Thoracic aorta (tissue), 2 donors: ENCODE measurements around the gene SLAIN1. TPM values are rescaled to one million over a fixed set of nuclear protein-coding genes. Genes with fewer than 3 reads are reported as not detected.

Experiments used
- ATAC-seq: fragments of 150-250 bp; one replicate; pipeline ENCODE4 v1.8.0; 2017; ENCODE audit warnings: low read depth; ENCODE audit not compliant: insufficient number of reproducible peaks, low FRiP score
- DNase-seq: peaks from one replicate; pipeline ENCODE4 v3.0.0-alpha.2; 2020; ENCODE audit warnings: low spot score
- H3K27ac ChIP-seq, 2 donors: fragments of 200-600 bp; sonication (generic); 1 replicate in 1 of 2; 2 replicates in 1 of 2; pipeline ENCODE4 v1.5.1; 2016; ENCODE audit warnings: mild to moderate bottlenecking in 2 of 2, moderate library complexity in 2 of 2
- H3K27me3 ChIP-seq: fragments of 200-600 bp; sonication (generic); replicated peaks from 2 replicates; pipeline ENCODE4 v1.6.0; 2016; ENCODE audit warnings: mild to moderate bottlenecking; ENCODE audit not compliant: insufficient read depth
- H3K36me3 ChIP-seq: fragments of 200-600 bp; sonication (generic); one replicate; pipeline ENCODE4 v1.5.1; 2016
- H3K4me1 ChIP-seq, 2 donors: fragments of 200-600 bp; sonication (generic); 1 replicate in 1 of 2; 2 replicates in 1 of 2; pipeline versions ENCODE4 v1.5.1 to v1.6.0; 2016; ENCODE audit warnings: low read depth in 2 of 2, mild to moderate bottlenecking in 1 of 2; ENCODE audit not compliant: control insufficient read depth in 1 of 2
- H3K4me3 ChIP-seq: fragments of 200-600 bp; sonication (generic); 2 replicates; pipeline ENCODE4 v1.5.1; 2016; ENCODE audit warnings: mild to moderate bottlenecking
- H3K9me3 ChIP-seq: fragments of 200-600 bp; sonication (generic); 2 replicates; pipeline ENCODE4 v1.5.1; 2016
- CTCF ChIP-seq: fragments of 200-600 bp; sonication (generic); IDR thresholded peaks from one replicate; pipeline ENCODE4 v1.5.1; 2019; ENCODE audit warnings: antibody characterized with exemption
- total RNA-seq, 2 donors: library from RNA; depleted of rRNA; stranded (reverse); fragments of >200 nt; gene quantifications; one replicate each; pipeline versions ENCODE4 v1.1.0 to v1.2.3, GENCODE V29; 2016

The SLAIN1 gene
- total RNA-seq, 2 donors from 2014 or later: 10.5 to 12.9 TPM

DNA sequence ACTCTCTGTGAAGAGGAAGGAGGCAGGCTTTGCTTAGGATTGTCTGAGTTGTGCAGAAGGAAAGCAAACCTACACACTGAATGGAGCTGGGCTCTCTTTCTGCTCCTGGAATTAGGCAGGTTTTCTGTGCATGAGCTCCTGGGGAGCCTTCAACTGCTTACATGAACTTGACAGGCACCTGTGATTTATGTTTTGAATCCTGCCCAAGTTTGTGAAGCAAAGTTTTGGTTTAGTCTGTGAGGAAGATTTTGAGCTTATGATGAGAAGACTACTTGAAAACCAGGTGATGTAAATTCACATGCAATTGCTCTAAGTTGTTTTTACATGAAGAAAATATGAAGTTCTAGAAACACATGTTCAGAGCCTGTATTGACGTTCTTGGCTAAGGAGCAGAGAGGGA is 109.0 kb downstream of the SLAIN1 start:
- H3K27me3 ChIP-seq: no peaks in the 10 kb centered on the region
- no peak for ATAC-seq
- H3K36me3 ChIP-seq: no peaks in the 10 kb centered on the region
- DNase-seq: no peak
- no peak overlapping the region for H3K27ac ChIP-seq
- H3K4me3 ChIP-seq: no peak overlapping the region
- no peaks in the 10 kb centered on the region for H3K9me3 ChIP-seq
- no peak for TF ChIP-seq CTCF
- H3K4me1 ChIP-seq: no peaks in the 10 kb centered on the region

DNA sequence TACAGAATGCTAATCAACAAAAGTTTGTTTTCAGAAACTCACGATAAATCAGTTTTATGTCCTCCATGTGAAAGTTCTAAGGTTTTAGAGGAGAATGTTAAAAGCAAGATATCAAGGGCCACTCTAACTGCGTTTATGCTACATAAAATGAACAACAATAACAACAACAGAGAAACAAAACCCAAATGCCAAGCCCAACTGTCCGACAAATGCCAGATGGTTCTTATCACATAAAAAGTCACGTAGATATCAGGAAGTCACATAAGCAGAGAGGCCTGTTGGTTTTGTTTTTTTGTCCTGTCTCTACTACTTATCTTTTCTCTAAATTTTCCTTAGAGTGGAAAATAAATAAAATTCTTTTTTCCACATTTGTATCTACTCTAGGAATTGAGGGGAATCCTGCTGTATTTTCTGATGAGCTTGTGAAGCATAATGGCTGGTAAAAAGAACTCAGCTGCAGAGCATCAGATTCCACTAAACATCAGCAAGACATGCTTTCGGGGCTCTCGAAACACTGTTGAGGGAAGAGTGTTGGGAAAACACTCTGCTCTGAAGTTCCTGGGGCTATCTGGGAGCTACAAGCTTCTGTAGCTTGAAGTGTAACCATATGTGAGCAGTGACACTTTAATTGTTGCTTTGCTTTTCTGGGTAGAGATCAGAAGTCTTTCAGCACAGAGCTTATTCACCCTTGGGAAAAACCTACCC is 110.1 kb downstream of the SLAIN1 start:
- Histone ChIP-seq H3K4me1 (no peaks in the 10 kb centered on the region), H3K36me3 (no peaks in the 10 kb centered on the region), H3K4me3 (no peak overlapping the region), H3K27ac (no peak overlapping the region), H3K27me3 (no peaks in the 10 kb centered on the region), H3K9me3 (no peaks in the 10 kb centered on the region)
- ATAC-seq (no peak), DNase-seq (no peak)
- no peak for TF ChIP-seq CTCF

- Histone ChIP-seq H3K27me3 (no peaks in the 10 kb centered on the region), H3K4me3 (no peak overlapping the region), H3K36me3 (no peaks in the 10 kb centered on the region), H3K4me1 (no peaks in the 10 kb centered on the region), H3K27ac (no peak overlapping the region), H3K9me3 (no peaks in the 10 kb centered on the region)
- DNase-seq: no peak
- TF ChIP-seq CTCF: no peak
- ATAC-seq: no peak
These were observed 112.9 kb downstream of the SLAIN1 start for GRCh38 chr13:77810430-77810829.

DNA sequence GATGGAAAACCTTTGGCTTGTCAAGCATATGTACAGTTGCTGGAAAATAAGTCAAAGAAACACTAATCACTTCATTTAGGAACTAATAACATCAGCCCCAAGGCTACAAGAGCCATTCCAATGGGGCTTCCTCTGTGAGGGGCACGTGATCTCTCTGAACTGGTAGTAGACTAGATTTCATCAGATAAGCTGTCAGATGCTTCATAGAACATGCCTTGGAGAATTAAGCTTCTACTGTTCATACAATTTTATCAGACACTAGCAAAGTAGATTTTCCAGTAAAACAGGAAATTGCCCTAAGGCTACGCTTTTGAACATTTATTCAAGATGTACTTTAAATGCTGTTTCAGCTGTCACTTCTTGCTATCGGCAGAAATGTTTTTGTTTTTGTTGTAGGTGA is 113.4 kb downstream of the SLAIN1 start:
- Histone ChIP-seq H3K4me1 (no peaks in the 10 kb centered on the region), H3K9me3 (no peaks in the 10 kb centered on the region), H3K27me3 (no peaks in the 10 kb centered on the region), H3K36me3 (no peaks in the 10 kb centered on the region), H3K27ac (no peak overlapping the region), H3K4me3 (no peak overlapping the region)
- no peak for DNase-seq
- no peak for TF ChIP-seq CTCF
- ATAC-seq: no peak

DNA sequence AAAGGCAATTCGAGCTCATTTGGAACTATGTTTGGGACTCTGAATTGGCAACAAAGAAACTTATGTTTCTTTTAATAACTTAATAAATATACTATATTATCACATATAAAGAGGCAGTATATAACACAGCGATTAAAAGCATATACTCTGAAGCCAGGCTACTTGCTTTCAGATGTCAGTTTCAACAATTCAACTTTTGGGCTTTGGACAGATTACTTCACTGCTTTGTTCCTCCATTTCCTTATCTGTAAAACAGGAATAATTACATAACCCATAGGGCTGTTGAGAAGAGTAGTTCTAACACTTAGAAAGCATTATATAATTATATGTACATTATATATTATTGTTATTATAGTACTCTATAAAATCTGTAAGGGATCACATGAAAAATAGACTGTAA is 113.9 kb downstream of the SLAIN1 start:
- no peaks in the 10 kb centered on the region for H3K4me1 ChIP-seq
- H3K27me3 ChIP-seq: no peaks in the 10 kb centered on the region
- ATAC-seq (no peak), DNase-seq (no peak)
- no peak overlapping the region for H3K4me3 ChIP-seq
- no peaks in the 10 kb centered on the region for H3K36me3 ChIP-seq
- no peaks in the 10 kb centered on the region for H3K9me3 ChIP-seq
- H3K27ac ChIP-seq: no peak overlapping the region
- TF ChIP-seq CTCF: no peak
